H9 (cell line): ENCODE data around the gene NPHP4. TPM values are rescaled to one million over a fixed set of nuclear protein-coding genes. Genes with fewer than 3 reads are reported as not detected.
A peak's percentile ranks its signal among the peaks of the same experiment; 100 is the strongest.

Source experiments
- DNase-seq: peaks from one replicate; pipeline ENCODE4 v3.0.0-alpha.2; 2017
- H2AFZ ChIP-seq: one replicate; pipeline ENCODE4 v1.6.1; 2013; ENCODE audit warnings: mild to moderate bottlenecking, low read length, control low read depth, moderate library complexity
- H2AK5ac ChIP-seq: 2 replicates; pipeline ENCODE4 v1.6.1; 2013; ENCODE audit warnings: low read length, control low read depth, mixed read lengths; ENCODE audit not compliant: insufficient read length
- H2BK120ac ChIP-seq: one replicate; pipeline ENCODE4 v1.6.1; 2013; ENCODE audit warnings: low read depth, mild to moderate bottlenecking, low read length, control low read depth, inconsistent platforms; ENCODE audit not compliant: poor library complexity, severe bottlenecking
- H2BK12ac ChIP-seq: 2 replicates; pipeline ENCODE4 v1.6.1; 2013; ENCODE audit warnings: low read length, control low read depth, mixed read lengths, low read depth; ENCODE audit not compliant: insufficient read length
- H2BK15ac ChIP-seq: 2 replicates; pipeline ENCODE4 v1.6.1; 2013; ENCODE audit warnings: low read depth, low read length, control low read depth
- H2BK20ac ChIP-seq: one replicate; pipeline ENCODE4 v1.6.1; 2013; ENCODE audit warnings: low read depth, mild to moderate bottlenecking, low read length, control low read depth, inconsistent platforms; ENCODE audit not compliant: poor library complexity, severe bottlenecking
- H2BK5ac ChIP-seq: 2 replicates; pipeline ENCODE4 v1.6.1; 2013; ENCODE audit warnings: low read length, control low read depth, mixed read lengths; ENCODE audit not compliant: insufficient read length
- H3K14ac ChIP-seq: 2 replicates; pipeline ENCODE4 v1.6.1; 2013; ENCODE audit warnings: low read length, control low read depth; ENCODE audit not compliant: insufficient read depth
- H3K18ac ChIP-seq: 2 replicates; pipeline ENCODE4 v1.6.1; 2013; ENCODE audit warnings: low read depth, mild to moderate bottlenecking, mixed read lengths, low read length, control low read depth; ENCODE audit not compliant: insufficient read length
- H3K23ac ChIP-seq: 2 replicates; pipeline ENCODE4 v1.6.1; 2013; ENCODE audit warnings: low read length, control low read depth, mixed read lengths, low read depth; ENCODE audit not compliant: insufficient read length
- H3K23me2 ChIP-seq: 2 replicates; pipeline ENCODE4 v1.6.1; 2013; ENCODE audit warnings: low read depth, mild to moderate bottlenecking, mixed read lengths, low read length, control low read depth; ENCODE audit not compliant: insufficient read length, poor library complexity, severe bottlenecking
- H3K27ac ChIP-seq: 2 replicates; pipeline ENCODE4 v1.5.1; 2013; ENCODE audit warnings: low read length, control low read depth, mixed read lengths, low read depth; ENCODE audit not compliant: insufficient read length
- H3K27me3 ChIP-seq: 2 replicates; pipeline ENCODE4 v1.6.1; 2013; ENCODE audit warnings: low read length, control low read depth, inconsistent platforms; ENCODE audit not compliant: insufficient read depth
- H3K4ac ChIP-seq: 2 replicates; pipeline ENCODE4 v1.6.1; 2013; ENCODE audit warnings: low read depth, mild to moderate bottlenecking, control low read depth, inconsistent platforms, low read length, moderate library complexity
- H3K4me1 ChIP-seq: 2 replicates; pipeline ENCODE4 v1.6.1; 2013; ENCODE audit warnings: low read length, control low read depth, inconsistent platforms; ENCODE audit not compliant: insufficient read depth
- H3K4me2 ChIP-seq: 2 replicates; pipeline ENCODE4 v1.6.1; 2013; ENCODE audit warnings: low read length, control low read depth, mixed read lengths; ENCODE audit not compliant: insufficient read length, insufficient read depth
- H3K56ac ChIP-seq: 2 replicates; pipeline ENCODE4 v1.6.1; 2013; ENCODE audit warnings: low read depth, mild to moderate bottlenecking, mixed read lengths, low read length, control low read depth; ENCODE audit not compliant: insufficient read length
- H3K79me1 ChIP-seq: 2 replicates; pipeline ENCODE4 v1.6.1; 2013; ENCODE audit warnings: low read depth, mild to moderate bottlenecking, moderate library complexity, low read length, control low read depth, inconsistent platforms; ENCODE audit not compliant: insufficient read depth, poor library complexity, severe bottlenecking
- H3K79me2 ChIP-seq: 2 replicates; pipeline ENCODE4 v1.6.1; 2013; ENCODE audit warnings: low read length, control low read depth, inconsistent platforms; ENCODE audit not compliant: insufficient read depth
- H3K9ac ChIP-seq: 2 replicates; pipeline ENCODE4 v1.6.1; 2013; ENCODE audit warnings: low read length, control low read depth, mixed read lengths; ENCODE audit not compliant: insufficient read length; ENCODE audit errors: extremely low read depth
- H3K9me3 ChIP-seq: one replicate; pipeline ENCODE4 v1.6.1; 2013; ENCODE audit warnings: low read depth, low read length, inconsistent platforms; ENCODE audit not compliant: control insufficient read depth
- H3T11ph ChIP-seq: one replicate; pipeline ENCODE4 v1.6.1; 2013; ENCODE audit warnings: mild to moderate bottlenecking, low read length, control low read depth, inconsistent platforms
- H4K20me1 ChIP-seq: one replicate; pipeline ENCODE4 v1.6.1; 2013; ENCODE audit not compliant: control insufficient read depth, insufficient read length, insufficient read depth
- H4K5ac ChIP-seq: 2 replicates; pipeline ENCODE4 v1.6.1; 2013; ENCODE audit warnings: low read depth, mild to moderate bottlenecking, mixed read lengths, low read length, control low read depth; ENCODE audit not compliant: insufficient read length
- H4K8ac ChIP-seq: replicated peaks from 2 replicates; pipeline ENCODE4 v1.6.1; 2013; ENCODE audit warnings: low read length, control low read depth, mixed read lengths, low read depth; ENCODE audit not compliant: insufficient read length
- H4K91ac ChIP-seq: 2 replicates; pipeline ENCODE4 v1.6.1; 2013; ENCODE audit warnings: low read depth, mild to moderate bottlenecking, moderate library complexity, mixed read lengths, low read length, control low read depth; ENCODE audit not compliant: insufficient read length
- H3K27ac Mint-ChIP-seq, 3 experiments: 2 replicates in 2 of 3; 3 replicates in 1 of 3; pipeline ENCODE4 v1.8.0; 2020 to 2021; ENCODE audit warnings: mixed read lengths in 3 of 3, mild to moderate bottlenecking in 1 of 3, moderate library complexity in 1 of 3
- H3K27me3 Mint-ChIP-seq: 2 replicates; pipeline ENCODE4 v1.8.0; 2021; ENCODE audit warnings: low read depth, mild to moderate bottlenecking, moderate library complexity, mixed read lengths
- H3K36me3 Mint-ChIP-seq, 3 experiments: 2 replicates in 2 of 3; 3 replicates in 1 of 3; pipeline ENCODE4 v1.8.0; 2020 to 2021; ENCODE audit warnings: low read depth in 3 of 3, mixed read lengths in 3 of 3; ENCODE audit not compliant: insufficient read depth in 1 of 3
- H3K4me1 Mint-ChIP-seq, 2 experiments: 2 replicates each; pipeline ENCODE4 v1.8.0; 2020; ENCODE audit warnings: mixed read lengths in 2 of 2
- H3K4me3 Mint-ChIP-seq, 2 experiments: 2 replicates in 1 of 2; 3 replicates in 1 of 2; pipeline ENCODE4 v1.8.0; 2020 to 2021; ENCODE audit warnings: mild to moderate bottlenecking in 2 of 2, mixed read lengths in 2 of 2, moderate library complexity in 1 of 2
- H3K9me3 Mint-ChIP-seq, 2 experiments: 2 replicates in 1 of 2; 3 replicates in 1 of 2; pipeline ENCODE4 v1.8.0; 2020; ENCODE audit warnings: mild to moderate bottlenecking in 2 of 2, mixed read lengths in 2 of 2, moderate library complexity in 1 of 2
- WGBS: extraction: QIAGEN DNeasy Blood & Tissue Kit; methylation state at CpG from one replicate; pipeline ENCODE4 v1.1.7; 2013; ENCODE audit warnings: missing lambda C conversion rate, low lambda C conversion rate, mixed read lengths; ENCODE audit not compliant: insufficient read length; ENCODE audit errors: extremely low coverage; 5-methylcytosine and 5-hydroxymethylcytosine counted together
- total RNA-seq: library from RNA; stranded (reverse); gene quantifications from 2 replicates; pipeline ENCODE4 v1.2.1, GENCODE V29; 2021
- TF ChIP-seq, protein P1 (sequence below): fragments of 200-600 bp; sonication (generic); conservative IDR thresholded peaks from 3 replicates; pipeline ENCODE4 v1.8.0; 2021; ENCODE audit warnings: antibody characterized with exemption, mild to moderate bottlenecking

Gene NPHP4
- total RNA-seq, 1 experiment from 2014 or later = 17.6 TPM

DNA sequence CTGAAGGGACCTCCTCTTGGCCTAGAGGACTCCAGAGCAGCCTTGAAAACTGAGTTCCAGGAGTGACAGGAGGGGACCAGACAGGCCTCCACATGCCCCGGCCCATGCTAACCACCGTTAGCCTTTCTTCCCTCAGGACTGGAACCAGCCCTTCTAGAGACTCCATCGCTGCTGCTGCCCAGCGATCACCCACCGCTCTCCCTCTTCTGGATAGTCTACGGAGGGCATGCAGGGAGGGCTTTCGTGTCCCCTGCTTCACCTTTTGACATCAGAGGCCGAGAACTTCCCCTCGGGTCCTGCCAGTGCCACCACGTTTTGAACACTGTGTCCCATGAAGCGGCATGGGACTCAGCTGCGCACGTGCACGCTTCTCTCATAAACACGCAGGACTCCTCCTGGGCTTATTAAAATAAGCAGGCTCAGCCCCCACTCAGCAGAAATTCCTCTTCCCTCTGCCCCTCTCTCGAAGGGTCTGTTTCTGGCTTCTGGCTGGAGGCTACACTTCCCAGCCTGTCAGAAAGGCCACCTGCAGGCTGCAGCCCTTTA is 26.6 kb downstream of the NPHP4 start:
- TF ChIP-seq, protein P1, sequence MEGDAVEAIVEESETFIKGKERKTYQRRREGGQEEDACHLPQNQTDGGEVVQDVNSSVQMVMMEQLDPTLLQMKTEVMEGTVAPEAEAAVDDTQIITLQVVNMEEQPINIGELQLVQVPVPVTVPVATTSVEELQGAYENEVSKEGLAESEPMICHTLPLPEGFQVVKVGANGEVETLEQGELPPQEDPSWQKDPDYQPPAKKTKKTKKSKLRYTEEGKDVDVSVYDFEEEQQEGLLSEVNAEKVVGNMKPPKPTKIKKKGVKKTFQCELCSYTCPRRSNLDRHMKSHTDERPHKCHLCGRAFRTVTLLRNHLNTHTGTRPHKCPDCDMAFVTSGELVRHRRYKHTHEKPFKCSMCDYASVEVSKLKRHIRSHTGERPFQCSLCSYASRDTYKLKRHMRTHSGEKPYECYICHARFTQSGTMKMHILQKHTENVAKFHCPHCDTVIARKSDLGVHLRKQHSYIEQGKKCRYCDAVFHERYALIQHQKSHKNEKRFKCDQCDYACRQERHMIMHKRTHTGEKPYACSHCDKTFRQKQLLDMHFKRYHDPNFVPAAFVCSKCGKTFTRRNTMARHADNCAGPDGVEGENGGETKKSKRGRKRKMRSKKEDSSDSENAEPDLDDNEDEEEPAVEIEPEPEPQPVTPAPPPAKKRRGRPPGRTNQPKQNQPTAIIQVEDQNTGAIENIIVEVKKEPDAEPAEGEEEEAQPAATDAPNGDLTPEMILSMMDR = no peak
- Histone ChIP-seq H3K23ac (no peak overlapping the region), H3K56ac (no peak overlapping the region), H2BK15ac (no peak overlapping the region), H2BK12ac (no peak overlapping the region), H3K27me3 (no peaks in the 10 kb centered on the region), H2BK120ac (no peak overlapping the region), H3K14ac (no peak overlapping the region), H3K79me2 (no peaks in the 10 kb centered on the region), H3K18ac (no peak overlapping the region), H3K4me2 (no peak overlapping the region), H2BK5ac (no peak overlapping the region), H3K23me2 (no peaks in the 10 kb centered on the region), H2BK20ac (no peak overlapping the region), H3K4ac (no peak overlapping the region), H4K20me1 (no peaks in the 10 kb centered on the region), H2AFZ (no peak overlapping the region), H3K9me3 (no peaks in the 10 kb centered on the region), H3K9ac (no peak overlapping the region), H4K91ac (no peak overlapping the region), H4K5ac (no peak overlapping the region), H2AK5ac (no peak overlapping the region), H3T11ph (no peak overlapping the region), H3K4me1 (peaks cover 2% of the 10 kb centered on the region; the same call in 1 of the 2 replicates), H3K27ac (no peak overlapping the region), H4K8ac (no peak overlapping the region), H3K79me1 (no peaks in the 10 kb centered on the region)
- H3K36me3 Mint-ChIP-seq = peaks cover 7 to 39% (median 14%) of the 10 kb centered on the region in 3 experiments; a peak in 6 of 7 replicates
- no peaks in the 10 kb centered on the region; the same call in 1 of the 2 replicates for H3K27me3 Mint-ChIP-seq
- H3K4me3 Mint-ChIP-seq = no peak overlapping the region
- peaks cover 10% of the 10 kb centered on the region in 2 experiments for H3K4me1 Mint-ChIP-seq
- WGBS = no CpG with 5 or more reads among the region's 16 CpGs
- H3K27ac Mint-ChIP-seq = peak overlapping the region in 1 of 3 experiments; percentile 86; a peak in 1 of 7 replicates
- H3K9me3 Mint-ChIP-seq = no peaks in the 10 kb centered on the region
- no peak for DNase-seq
